MM.1S (cell line): ENCODE measurements around the gene SGMS1.
"Not testable (repeated sequence)": the region's sequence is repeated elsewhere in the genome, so short reads cannot be mapped to it uniquely, and the experiment has no call there.

Source experiments
- DNase-seq: peaks from one replicate; pipeline ENCODE4 v3.0.0-alpha.2; 2015
- H2AFZ ChIP-seq: fragments of 300-600 bp; sonication (generic); 2 replicates; pipeline ENCODE4 v1.6.0; 2016; ENCODE audit warnings: antibody characterized with exemption, low read length
- H3F3A ChIP-seq: fragments of 300-600 bp; sonication (generic); 2 replicates; pipeline ENCODE4 v1.6.1; 2016; ENCODE audit warnings: mild to moderate bottlenecking, antibody characterized with exemption, low read length, moderate library complexity, mixed read lengths; ENCODE audit not compliant: insufficient read depth
- H3K27ac ChIP-seq: fragments of 300-600 bp; sonication (generic); 2 replicates; pipeline ENCODE4 v1.5.1; 2016; ENCODE audit warnings: mild to moderate bottlenecking, low read length
- H3K27me3 ChIP-seq: fragments of 300-600 bp; sonication (generic); replicated peaks from 2 replicates; pipeline ENCODE4 v1.6.0; 2016; ENCODE audit warnings: low read length; ENCODE audit not compliant: insufficient read depth
- H3K36me3 ChIP-seq: fragments of 300-600 bp; sonication (generic); replicated peaks from 2 replicates; pipeline ENCODE4 v1.6.1; 2016; ENCODE audit warnings: mild to moderate bottlenecking, low read length, mixed read lengths; ENCODE audit not compliant: insufficient read depth
- H3K4me1 ChIP-seq: fragments of 300-600 bp; sonication (generic); 2 replicates; pipeline ENCODE4 v1.6.1; 2016; ENCODE audit warnings: low read length, mixed read lengths
- H3K4me2 ChIP-seq: fragments of 300-600 bp; sonication (generic); 2 replicates; pipeline ENCODE4 v1.6.0; 2016; ENCODE audit warnings: low read depth, low read length
- H3K4me3 ChIP-seq: fragments of 300-600 bp; sonication (generic); 2 replicates; pipeline ENCODE4 v1.5.1; 2016; ENCODE audit warnings: low read length, mixed read lengths
- H3K79me2 ChIP-seq: fragments of 300-600 bp; sonication (generic); 2 replicates; pipeline ENCODE4 v1.6.1; 2016; ENCODE audit warnings: mixed run types, low read length, mixed read lengths
- H3K9ac ChIP-seq: fragments of 300-600 bp; sonication (generic); 2 replicates; pipeline ENCODE4 v1.6.1; 2016; ENCODE audit warnings: low read length, mixed read lengths
- H3K9me2 ChIP-seq: fragments of 300-600 bp; sonication (generic); replicated peaks from 2 replicates; pipeline ENCODE4 v1.6.1; 2016; ENCODE audit warnings: mild to moderate bottlenecking, low read length, mixed read lengths; ENCODE audit not compliant: insufficient read depth
- H3K9me3 ChIP-seq: fragments of 300-600 bp; sonication (generic); replicated peaks from 2 replicates; pipeline ENCODE4 v1.6.1; 2016; ENCODE audit warnings: mild to moderate bottlenecking, low read length, mixed read lengths; ENCODE audit not compliant: insufficient read depth
- H4K20me1 ChIP-seq: fragments of 300-600 bp; sonication (generic); 2 replicates; pipeline ENCODE4 v1.6.1; 2016; ENCODE audit warnings: mild to moderate bottlenecking, low read length, moderate library complexity, mixed read lengths; ENCODE audit not compliant: insufficient read depth
- EZH2 ChIP-seq: fragments of 300-600 bp; sonication (generic); optimal IDR thresholded peaks from 2 replicates; pipeline ENCODE3; 2017; ENCODE audit warnings: low read depth, mild to moderate bottlenecking, antibody characterized with exemption, low read length, mixed read lengths
- EZH2phosphoT487 ChIP-seq: fragments of 300-600 bp; sonication (generic); IDR thresholded peaks from 2 replicates; pipeline ENCODE4 v1.6.1; 2018; ENCODE audit warnings: antibody characterized with exemption, low read length
- TF ChIP-seq, protein P1 (sequence below): fragments of 300-600 bp; sonication (generic); IDR thresholded peaks from 2 replicates; pipeline ENCODE4 v1.5.1; 2016; ENCODE audit warnings: antibody characterized with exemption, low read length, mixed read lengths

SGMS1 gene

GRCh38 chr10:50650481-50650880, 26.7 kb upstream of the SGMS1 start:
- no peaks in the 10 kb centered on the region for H3K9me2 ChIP-seq
- no peaks in the 10 kb centered on the region for H3K36me3 ChIP-seq
- no peak for DNase-seq

DNA sequence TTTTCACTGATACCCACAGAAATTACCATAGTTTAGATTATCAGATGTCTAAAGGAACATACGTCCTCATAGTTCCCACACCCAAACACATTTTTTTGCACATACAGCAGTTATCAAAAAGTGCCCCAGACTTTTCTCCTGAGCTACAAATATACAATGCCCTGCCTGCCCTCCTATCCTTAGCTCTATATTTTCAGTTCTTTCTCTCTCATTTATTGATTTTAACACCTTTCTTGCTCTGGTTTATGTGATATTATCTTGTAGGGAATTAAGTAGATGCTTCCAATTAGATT, 25.1 kb upstream of the SGMS1 start:
- no peak overlapping the region for H3K27ac ChIP-seq
- no peak overlapping the region for H3K4me2 ChIP-seq
- no peak overlapping the region for H2AFZ ChIP-seq
- H3F3A ChIP-seq, result peaks cover 5% of the 10 kb centered on the region; the same call in 1 of the 2 replicates
- DNase-seq, result no peak
- peaks cover 33% of the 10 kb centered on the region for H3K4me1 ChIP-seq
- H3K9me3 ChIP-seq, result no peaks in the 10 kb centered on the region
- no peaks in the 10 kb centered on the region for H3K27me3 ChIP-seq
- TF ChIP-seq EZH2, result no peak
- TF ChIP-seq, protein P1, sequence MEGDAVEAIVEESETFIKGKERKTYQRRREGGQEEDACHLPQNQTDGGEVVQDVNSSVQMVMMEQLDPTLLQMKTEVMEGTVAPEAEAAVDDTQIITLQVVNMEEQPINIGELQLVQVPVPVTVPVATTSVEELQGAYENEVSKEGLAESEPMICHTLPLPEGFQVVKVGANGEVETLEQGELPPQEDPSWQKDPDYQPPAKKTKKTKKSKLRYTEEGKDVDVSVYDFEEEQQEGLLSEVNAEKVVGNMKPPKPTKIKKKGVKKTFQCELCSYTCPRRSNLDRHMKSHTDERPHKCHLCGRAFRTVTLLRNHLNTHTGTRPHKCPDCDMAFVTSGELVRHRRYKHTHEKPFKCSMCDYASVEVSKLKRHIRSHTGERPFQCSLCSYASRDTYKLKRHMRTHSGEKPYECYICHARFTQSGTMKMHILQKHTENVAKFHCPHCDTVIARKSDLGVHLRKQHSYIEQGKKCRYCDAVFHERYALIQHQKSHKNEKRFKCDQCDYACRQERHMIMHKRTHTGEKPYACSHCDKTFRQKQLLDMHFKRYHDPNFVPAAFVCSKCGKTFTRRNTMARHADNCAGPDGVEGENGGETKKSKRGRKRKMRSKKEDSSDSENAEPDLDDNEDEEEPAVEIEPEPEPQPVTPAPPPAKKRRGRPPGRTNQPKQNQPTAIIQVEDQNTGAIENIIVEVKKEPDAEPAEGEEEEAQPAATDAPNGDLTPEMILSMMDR, result no peak
- no peaks in the 10 kb centered on the region for H3K36me3 ChIP-seq
- no peak overlapping the region for H3K9ac ChIP-seq
- no peaks in the 10 kb centered on the region for H3K79me2 ChIP-seq
- no peaks in the 10 kb centered on the region for H3K9me2 ChIP-seq
- no peaks in the 10 kb centered on the region for H4K20me1 ChIP-seq
- no peak overlapping the region for H3K4me3 ChIP-seq

More at GRCh38 chr10:50650481-50650880, 26.7 kb upstream of the SGMS1 start:
- no peaks in the 10 kb centered on the region for H3K9me3 ChIP-seq
- no peak overlapping the region for H3K4me3 ChIP-seq
- H2AFZ ChIP-seq, result no peak overlapping the region
- H3K9ac ChIP-seq, result no peak overlapping the region
- H3K27me3 ChIP-seq, result no peaks in the 10 kb centered on the region
- peaks cover 25% of the 10 kb centered on the region for H3K4me1 ChIP-seq
- no peaks in the 10 kb centered on the region for H3K79me2 ChIP-seq
- no peak overlapping the region for H3K27ac ChIP-seq
- H4K20me1 ChIP-seq, result no peaks in the 10 kb centered on the region
- H3K4me2 ChIP-seq, result no peak overlapping the region
- TF ChIP-seq EZH2phosphoT487 (no peak), EZH2 (no peak)
- TF ChIP-seq, protein P1, result no peak
- H3F3A ChIP-seq, result peaks cover 6% of the 10 kb centered on the region; the same call in 1 of the 2 replicates

DNA sequence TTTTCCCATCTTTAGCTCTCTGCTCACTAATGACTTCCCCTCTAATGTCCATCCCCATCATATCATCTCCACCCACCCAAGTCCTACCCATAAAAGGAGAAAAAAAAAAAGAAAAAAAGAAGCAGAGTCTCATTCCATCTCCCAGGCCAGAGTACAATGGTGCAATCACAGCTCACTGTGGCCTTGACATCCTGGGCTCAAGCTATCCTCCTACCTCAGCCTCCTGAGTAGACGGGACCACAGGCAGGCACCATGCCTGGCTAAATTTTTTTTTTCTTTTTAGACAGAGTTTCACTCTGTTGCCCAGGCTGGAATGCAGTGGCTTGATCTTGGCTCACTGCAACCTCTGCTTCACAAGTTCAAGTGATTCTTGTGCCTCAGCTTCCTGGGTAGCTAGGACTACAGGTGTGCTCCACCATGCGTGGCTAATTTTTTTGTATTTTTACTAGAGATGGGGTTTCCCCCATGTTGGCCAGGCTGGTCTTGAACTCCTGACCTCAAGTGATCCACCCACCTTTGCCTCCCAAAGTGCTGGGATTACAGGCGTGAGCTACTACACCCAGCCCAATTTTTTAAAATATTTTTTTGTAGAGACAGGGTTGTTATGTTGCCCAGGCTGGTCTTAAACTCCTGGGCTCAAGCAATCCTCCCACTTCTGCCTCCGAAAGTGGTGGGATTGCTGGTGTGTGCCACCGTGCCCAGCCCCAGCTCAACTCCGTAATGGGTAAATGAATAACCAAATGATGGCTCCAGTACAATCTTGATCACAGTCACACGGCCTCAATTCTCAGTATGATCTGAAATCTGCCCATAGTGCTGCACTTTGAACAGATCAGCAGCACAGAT, 24.6 kb upstream of the SGMS1 start:
- DNase-seq, result no peak
- Histone ChIP-seq H2AFZ (no peak overlapping the region), H3K9ac (no peak overlapping the region), H3K27ac (no peak overlapping the region), H3F3A (peaks cover 3% of the 10 kb centered on the region; the same call in 1 of the 2 replicates), H3K4me3 (no peak overlapping the region), H3K9me2 (no peaks in the 10 kb centered on the region), H4K20me1 (no peaks in the 10 kb centered on the region), H3K4me1 (peaks cover 34% of the 10 kb centered on the region), H3K36me3 (no peaks in the 10 kb centered on the region), H3K4me2 (no peak overlapping the region), H3K9me3 (no peaks in the 10 kb centered on the region), H3K79me2 (no peaks in the 10 kb centered on the region), H3K27me3 (no peaks in the 10 kb centered on the region)
- TF ChIP-seq EZH2, result no peak
- TF ChIP-seq, protein P1, result no peak

DNA sequence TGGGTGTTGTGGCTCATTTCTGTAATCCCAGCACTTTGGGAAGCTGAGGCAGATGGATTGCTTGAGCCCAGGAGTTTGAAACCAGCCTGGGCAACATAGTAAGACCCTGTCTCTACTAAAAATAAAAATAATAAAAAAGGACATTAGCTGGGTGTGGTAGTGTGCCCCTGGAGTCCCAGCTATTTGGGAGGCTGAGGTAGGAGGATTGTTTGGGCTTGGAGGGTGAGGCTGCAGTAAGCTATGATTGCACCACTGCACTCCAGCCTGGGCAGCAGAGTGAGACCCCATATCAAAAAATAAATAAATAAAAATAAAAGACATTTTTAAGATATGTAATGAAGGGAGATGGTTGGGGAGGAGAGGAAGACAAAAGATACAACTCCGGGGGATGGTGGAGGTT, 23.6 kb upstream of the SGMS1 start:
- H3K27me3 ChIP-seq, H3K4me2 ChIP-seq, H4K20me1 ChIP-seq, H2AFZ ChIP-seq, H3K9ac ChIP-seq, H3K36me3 ChIP-seq, H3K9me3 ChIP-seq, H3K79me2 ChIP-seq, H3K27ac ChIP-seq, DNase-seq, H3F3A ChIP-seq, H3K4me3 ChIP-seq, H3K9me2 ChIP-seq: not testable (repeated sequence)
- H3K4me1 ChIP-seq, result peaks cover 28% of the 10 kb centered on the region
